ENCODE results near the gene AGBL1.
A peak's percentile ranks its signal among the peaks of the same experiment; 100 is the strongest.

AGBL1 gene

GRCh38 chr15:86327230-86327865 lies 247.7 kb downstream of the AGBL1 start:
- no peak for DNase-seq (ENCODE audit: low spot score)

GRCh38 chr15:86328658-86329057 lies 249.0 kb downstream of the AGBL1 start:
- DNase-seq (ENCODE audit: low spot score) = no peak

- no peak for DNase-seq (ENCODE audit: low spot score)
These were observed 249.8 kb downstream of the AGBL1 start for GRCh38 chr15:86329311-86330013.

GRCh38 chr15:86333819-86334218 lies 254.1 kb downstream of the AGBL1 start:
- peak; percentile 9 for DNase-seq (ENCODE audit: low spot score)

- DNase-seq (ENCODE audit: low spot score) = peak; percentile 39
These were observed 256.5 kb downstream of the AGBL1 start for GRCh38 chr15:86336051-86336788.

GRCh38 chr15:86337071-86337470 lies 257.4 kb downstream of the AGBL1 start:
- no peak for DNase-seq (ENCODE audit: low spot score)

GRCh38 chr15:86347245-86347644 lies 267.6 kb downstream of the AGBL1 start:
- DNase-seq (ENCODE audit: low spot score) = no peak

GRCh38 chr15:86349565-86349964 lies 269.9 kb downstream of the AGBL1 start:
- DNase-seq (ENCODE audit: low spot score) = no peak

GRCh38 chr15:86353213-86353612 lies 273.5 kb downstream of the AGBL1 start:
- DNase-seq (ENCODE audit: low spot score) = no peak

GRCh38 chr15:86355361-86355760 lies 275.7 kb downstream of the AGBL1 start:
- no peak for DNase-seq (ENCODE audit: low spot score)

GRCh38 chr15:86355801-86356200 lies 276.1 kb downstream of the AGBL1 start:
- no peak for DNase-seq (ENCODE audit: low spot score)

GRCh38 chr15:86362555-86362954 lies 282.9 kb downstream of the AGBL1 start:
- no peak for DNase-seq (ENCODE audit: low spot score)

- no peak for DNase-seq (ENCODE audit: low spot score)
These were observed 293.5 kb downstream of the AGBL1 start for GRCh38 chr15:86373147-86373546.

GRCh38 chr15:86375733-86376280 lies 296.1 kb downstream of the AGBL1 start:
- no peak for DNase-seq (ENCODE audit: low spot score)

- no peak for DNase-seq (ENCODE audit: low spot score)
These were observed 298.2 kb downstream of the AGBL1 start for GRCh38 chr15:86377914-86378313.

- no peak for DNase-seq (ENCODE audit: low spot score)
These were observed 302.7 kb downstream of the AGBL1 start for GRCh38 chr15:86382341-86382740.

- DNase-seq (ENCODE audit: low spot score) = no peak
These were observed 303.9 kb downstream of the AGBL1 start for GRCh38 chr15:86383611-86384010.

GRCh38 chr15:86384186-86384585 lies 304.5 kb downstream of the AGBL1 start:
- no peak for DNase-seq (ENCODE audit: low spot score)

GRCh38 chr15:86392296-86392695 lies 312.6 kb downstream of the AGBL1 start:
- no peak for DNase-seq (ENCODE audit: low spot score)

GRCh38 chr15:86392874-86393273 lies 313.2 kb downstream of the AGBL1 start:
- DNase-seq (ENCODE audit: low spot score) = no peak

GRCh38 chr15:86394866-86395265 lies 315.2 kb downstream of the AGBL1 start:
- no peak for DNase-seq (ENCODE audit: low spot score)

GRCh38 chr15:86399041-86399954 lies 319.6 kb downstream of the AGBL1 start:
- DNase-seq (ENCODE audit: low spot score) = no peak
